Caco-2 (cell line): Measurements from ENCODE around the gene GJA9. TPM values are rescaled to one million over a fixed set of nuclear protein-coding genes. Genes with fewer than 3 reads are reported as not detected.

ENCODE experiments used
- BruUV-seq: library from RNA; stranded (reverse); fragments of 400-500 nt; replicated peaks from 2 replicates; lab custom pipeline; 2021; lab: Mats Ljungman, UMichigan
- CTCF ChIA-PET: fragments of 300-600 bp; sonication (Branson Sonifier 250); formaldehyde crosslinking; loops from one replicate; lab custom pipeline; 2022; ENCODE audit warnings: antibody characterized with exemption; lab: Charles Lee
- POLR2A ChIA-PET: fragments of 300-600 bp; sonication (Branson Sonifier 250); formaldehyde crosslinking; loops from one replicate; lab custom pipeline; 2022; ENCODE audit warnings: antibody characterized with exemption; lab: Charles Lee
- DNase-seq, 2 experiments: peaks; one replicate each; pipeline versions ENCODE4 v3.0.0 to v3.0.0-alpha.2; 2020 to 2022
- H3K27me3 ChIP-seq: replicated peaks from 2 replicates; pipeline ENCODE4 v1.6.0; 2011; ENCODE audit warnings: low read length; ENCODE audit not compliant: control insufficient read depth, insufficient read depth
- H3K36me3 ChIP-seq: 2 replicates; pipeline ENCODE4 v1.5.1; 2011; ENCODE audit warnings: low read length; ENCODE audit not compliant: control insufficient read depth, insufficient read depth
- H3K4me1 ChIP-seq: fragments of 250-450 bp; sonication (Bioruptor Pico); 2 replicates; pipeline ENCODE4 v1.5.1; 2020; ENCODE audit warnings: mild to moderate bottlenecking
- H3K4me3 ChIP-seq: 2 replicates; pipeline ENCODE4 v1.5.1; 2011; ENCODE audit warnings: low read depth, mild to moderate bottlenecking, control low read depth, low read length
- H3K9me3 ChIP-seq: fragments of 250-450 bp; sonication (Bioruptor Pico); 2 replicates; pipeline ENCODE4 v1.5.1; 2020; ENCODE audit warnings: mild to moderate bottlenecking, moderate library complexity
- H3K27ac Mint-ChIP-seq: one replicate; pipeline ENCODE4 v1.8.0; 2022; ENCODE audit warnings: mixed read lengths; ENCODE audit not compliant: unreplicated experiment
- H3K27me3 Mint-ChIP-seq: one replicate; pipeline ENCODE4 v1.8.0; 2022; ENCODE audit warnings: mixed read lengths; ENCODE audit not compliant: insufficient read depth, unreplicated experiment
- H3K36me3 Mint-ChIP-seq: one replicate; pipeline ENCODE4 v1.8.0; 2022; ENCODE audit warnings: mild to moderate bottlenecking, mixed read lengths; ENCODE audit not compliant: insufficient read depth, unreplicated experiment
- H3K4me1 Mint-ChIP-seq: one replicate; pipeline ENCODE4 v1.8.0; 2022; ENCODE audit warnings: low read depth, mixed read lengths; ENCODE audit not compliant: unreplicated experiment
- H3K4me3 Mint-ChIP-seq: one replicate; pipeline ENCODE4 v1.8.0; 2022; ENCODE audit warnings: mild to moderate bottlenecking, moderate library complexity, mixed read lengths; ENCODE audit not compliant: unreplicated experiment
- H3K9me3 Mint-ChIP-seq: one replicate; pipeline ENCODE4 v1.8.0; 2022; ENCODE audit warnings: mixed read lengths; ENCODE audit not compliant: unreplicated experiment
- intact Hi-C: fragments of 100-400 bp; cut with micrococcal nuclease; formaldehyde crosslinking; loops from one replicate; pipeline ENCODE4 v1.10.0; 2022; ENCODE audit not compliant: unreplicated experiment
- total RNA-seq: library from RNA; stranded (reverse); gene quantifications from 2 replicates; pipeline ENCODE4 v1.2.3, GENCODE V29; 2022
- TF ChIP-seq, protein P1 (sequence below), 2 experiments: fragments of 200-600 bp in 1 of 2; IDR thresholded peaks; 1 replicate in 1 of 2; 2 replicates in 1 of 2; pipeline versions ENCODE4 v1.5.1 to v1.8.0; 2011 to 2022; ENCODE audit warnings: antibody characterized with exemption in 1 of 2, control low read depth in 1 of 2, inconsistent platforms in 1 of 2, low read depth in 1 of 2, low read length in 1 of 2, mild to moderate bottlenecking in 1 of 2, moderate library complexity in 1 of 2; ENCODE audit not compliant: insufficient read depth in 1 of 2, severe bottlenecking in 1 of 2, unreplicated experiment in 1 of 2

Gene GJA9
- total RNA-seq, 1 experiment from 2014 or later = not detected

GRCh38 chr1:38926091-38926490 lies 44.7 kb upstream of the GJA9 start:
- DNase-seq = no peak

GRCh38 chr1:38925391-38925790 lies 44.0 kb upstream of the GJA9 start:
- CTCF ChIA-PET = no interaction called here
- no peaks in the 10 kb centered on the region for H3K36me3 Mint-ChIP-seq
- no peak overlapping the region for H3K27ac Mint-ChIP-seq
- H3K4me3 Mint-ChIP-seq = no peak overlapping the region
- no peak for DNase-seq
- POLR2A ChIA-PET = no interaction called here
- H3K4me1 Mint-ChIP-seq = no peaks in the 10 kb centered on the region
- Histone ChIP-seq H3K4me1 (no peaks in the 10 kb centered on the region), H3K36me3 (no peaks in the 10 kb centered on the region), H3K9me3 (no peaks in the 10 kb centered on the region), H3K27me3 (no peaks in the 10 kb centered on the region), H3K4me3 (no peak overlapping the region)
- H3K9me3 Mint-ChIP-seq = no peaks in the 10 kb centered on the region
- H3K27me3 Mint-ChIP-seq = no peaks in the 10 kb centered on the region
- intact Hi-C loops = no loop called here
- TF ChIP-seq, protein P1, sequence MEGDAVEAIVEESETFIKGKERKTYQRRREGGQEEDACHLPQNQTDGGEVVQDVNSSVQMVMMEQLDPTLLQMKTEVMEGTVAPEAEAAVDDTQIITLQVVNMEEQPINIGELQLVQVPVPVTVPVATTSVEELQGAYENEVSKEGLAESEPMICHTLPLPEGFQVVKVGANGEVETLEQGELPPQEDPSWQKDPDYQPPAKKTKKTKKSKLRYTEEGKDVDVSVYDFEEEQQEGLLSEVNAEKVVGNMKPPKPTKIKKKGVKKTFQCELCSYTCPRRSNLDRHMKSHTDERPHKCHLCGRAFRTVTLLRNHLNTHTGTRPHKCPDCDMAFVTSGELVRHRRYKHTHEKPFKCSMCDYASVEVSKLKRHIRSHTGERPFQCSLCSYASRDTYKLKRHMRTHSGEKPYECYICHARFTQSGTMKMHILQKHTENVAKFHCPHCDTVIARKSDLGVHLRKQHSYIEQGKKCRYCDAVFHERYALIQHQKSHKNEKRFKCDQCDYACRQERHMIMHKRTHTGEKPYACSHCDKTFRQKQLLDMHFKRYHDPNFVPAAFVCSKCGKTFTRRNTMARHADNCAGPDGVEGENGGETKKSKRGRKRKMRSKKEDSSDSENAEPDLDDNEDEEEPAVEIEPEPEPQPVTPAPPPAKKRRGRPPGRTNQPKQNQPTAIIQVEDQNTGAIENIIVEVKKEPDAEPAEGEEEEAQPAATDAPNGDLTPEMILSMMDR (IDR thresholded peaks at IDR 0.05; ENCODE audit: insufficient read depth in 1 of 2, low read depth in 1 of 2, low read length in 1 of 2, severe bottlenecking in 1 of 2, unreplicated experiment in 1 of 2) = no peak
- no TSS peak for BruUV-seq

More at GRCh38 chr1:38926091-38926490, 44.7 kb upstream of the GJA9 start:
- Histone ChIP-seq H3K4me3 (no peak overlapping the region), H3K27me3 (no peaks in the 10 kb centered on the region), H3K4me1 (no peaks in the 10 kb centered on the region), H3K9me3 (no peaks in the 10 kb centered on the region), H3K36me3 (no peaks in the 10 kb centered on the region)
- H3K36me3 Mint-ChIP-seq = no peaks in the 10 kb centered on the region
- no peak overlapping the region for H3K27ac Mint-ChIP-seq
- POLR2A ChIA-PET = no interaction called here
- H3K27me3 Mint-ChIP-seq = no peaks in the 10 kb centered on the region
- intact Hi-C loops = no loop called here
- no TSS peak for BruUV-seq
- no peaks in the 10 kb centered on the region for H3K4me1 Mint-ChIP-seq
- CTCF ChIA-PET = no interaction called here
- H3K9me3 Mint-ChIP-seq = no peaks in the 10 kb centered on the region
- TF ChIP-seq, protein P1 (IDR thresholded peaks at IDR 0.05; ENCODE audit: insufficient read depth in 1 of 2, low read depth in 1 of 2, low read length in 1 of 2, severe bottlenecking in 1 of 2, unreplicated experiment in 1 of 2) = no peak
- H3K4me3 Mint-ChIP-seq = no peak overlapping the region

GRCh38 chr1:38923607-38924006 lies 42.2 kb upstream of the GJA9 start:
- Mint-ChIP-seq H3K27ac (no peak overlapping the region), H3K9me3 (no peaks in the 10 kb centered on the region), H3K36me3 (no peaks in the 10 kb centered on the region), H3K27me3 (no peaks in the 10 kb centered on the region), H3K4me1 (no peaks in the 10 kb centered on the region), H3K4me3 (no peak overlapping the region)
- POLR2A ChIA-PET = no interaction called here
- TF ChIP-seq, protein P1 (IDR thresholded peaks at IDR 0.05; ENCODE audit: insufficient read depth in 1 of 2, low read depth in 1 of 2, low read length in 1 of 2, severe bottlenecking in 1 of 2, unreplicated experiment in 1 of 2) = no peak
- no peak overlapping the region for H3K4me3 ChIP-seq
- no peaks in the 10 kb centered on the region for H3K4me1 ChIP-seq
- DNase-seq = no peak
- BruUV-seq = no TSS peak
- H3K36me3 ChIP-seq = no peaks in the 10 kb centered on the region
- no peaks in the 10 kb centered on the region for H3K9me3 ChIP-seq
- intact Hi-C loops = no loop called here
- H3K27me3 ChIP-seq = no peaks in the 10 kb centered on the region
- CTCF ChIA-PET = no interaction called here
